HEK293 (cell line): ENCODE results near the gene C8G.
A peak's percentile ranks its signal among the peaks of the same experiment; 100 is the strongest.

Source experiments
- GLIS1 ChIP-seq: fragments of 450-650 bp; formaldehyde crosslinking; IDR thresholded peaks from 2 replicates; pipeline ENCODE4 v1.5.1; 2016; ENCODE audit warnings: missing biosample characterization, missing genetic modification characterization
- HOXA7 ChIP-seq: sonication (generic); formaldehyde crosslinking; IDR thresholded peaks from 2 replicates; pipeline ENCODE4 v1.8.1; 2022; ENCODE audit warnings: missing genetic modification reagents, borderline replicate concordance
- KLF9 ChIP-seq: fragments of 450-650 bp; formaldehyde crosslinking; IDR thresholded peaks from 2 replicates; pipeline ENCODE4 v1.5.1; 2016; ENCODE audit warnings: missing biosample characterization, missing genetic modification characterization, low read depth
- MEIS1 ChIP-seq: sonication (generic); formaldehyde crosslinking; IDR thresholded peaks from 2 replicates; pipeline ENCODE4 v1.8.1; 2022; ENCODE audit warnings: missing genetic modification reagents, mild to moderate bottlenecking, borderline replicate concordance
- PRDM6 ChIP-seq: fragments of 450-650 bp; formaldehyde crosslinking; IDR thresholded peaks from 2 replicates; pipeline ENCODE4 v1.5.1; 2017; ENCODE audit warnings: missing biosample characterization, missing genetic modification characterization
- SP7 ChIP-seq: fragments of 450-650 bp; formaldehyde crosslinking; IDR thresholded peaks from 2 replicates; pipeline ENCODE4 v1.5.1; 2016; ENCODE audit warnings: missing biosample characterization, missing genetic modification characterization
- ZBTB8A ChIP-seq: fragments of 450-650 bp; formaldehyde crosslinking; IDR thresholded peaks from 2 replicates; pipeline ENCODE4 v1.5.1; 2016; ENCODE audit warnings: missing biosample characterization, missing genetic modification characterization
- ZFHX2 ChIP-seq: fragments of 450-650 bp; formaldehyde crosslinking; conservative IDR thresholded peaks from 2 replicates; pipeline ENCODE4 v1.5.1; 2016; ENCODE audit warnings: missing biosample characterization, missing genetic modification characterization
- ZNF48 ChIP-seq: fragments of 450-650 bp; formaldehyde crosslinking; IDR thresholded peaks from 2 replicates; pipeline ENCODE4 v1.5.1; 2016; ENCODE audit warnings: missing biosample characterization, missing genetic modification characterization
- ZNF501 ChIP-seq: fragments of 450-650 bp; formaldehyde crosslinking; IDR thresholded peaks from 2 replicates; pipeline ENCODE4 v1.5.1; 2016; ENCODE audit warnings: missing biosample characterization, missing genetic modification characterization
- ZNF510 ChIP-seq: fragments of 450-650 bp; formaldehyde crosslinking; IDR thresholded peaks from 2 replicates; pipeline ENCODE4 v1.5.1; 2018; ENCODE audit warnings: mild to moderate bottlenecking, missing genetic modification characterization, missing biosample characterization; ENCODE audit not compliant: insufficient replicate concordance
- ZNF513 ChIP-seq: fragments of 450-650 bp; IDR thresholded peaks from 2 replicates; pipeline ENCODE4 v1.5.1; 2018; ENCODE audit warnings: missing biosample characterization, missing genetic modification characterization
- ZNF530 ChIP-seq: fragments of 450-650 bp; formaldehyde crosslinking; IDR thresholded peaks from 2 replicates; pipeline ENCODE4 v1.5.1; 2016; ENCODE audit warnings: low read depth, missing biosample characterization, missing genetic modification characterization
- ZNF544 ChIP-seq: fragments of 450-650 bp; formaldehyde crosslinking; IDR thresholded peaks from 2 replicates; pipeline ENCODE4 v1.5.0; 2017; ENCODE audit warnings: missing biosample characterization, missing genetic modification characterization
- ZNF629 ChIP-seq: fragments of 450-650 bp; formaldehyde crosslinking; IDR thresholded peaks from 2 replicates; pipeline ENCODE4 v1.5.1; 2017; ENCODE audit warnings: missing biosample characterization, missing genetic modification characterization
- ZNF639 ChIP-seq: fragments of 450-650 bp; formaldehyde crosslinking; IDR thresholded peaks from 2 replicates; pipeline ENCODE4 v1.5.1; 2016; ENCODE audit warnings: missing biosample characterization, missing genetic modification characterization
- ZNF660 ChIP-seq: fragments of 450-650 bp; IDR thresholded peaks from 2 replicates; pipeline ENCODE4 v1.5.1; 2018; ENCODE audit warnings: missing biosample characterization, mild to moderate bottlenecking, missing genetic modification characterization
- ZNF692 ChIP-seq: fragments of 450-650 bp; formaldehyde crosslinking; IDR thresholded peaks from 2 replicates; pipeline ENCODE4 v1.5.1; 2016; ENCODE audit warnings: missing biosample characterization, missing genetic modification characterization
- ZNF747 ChIP-seq: fragments of 450-650 bp; formaldehyde crosslinking; IDR thresholded peaks from 2 replicates; pipeline ENCODE4 v1.5.1; 2016; ENCODE audit warnings: missing biosample characterization, missing genetic modification characterization
- TF ChIP-seq, protein P1 (sequence below): fragments of 450-650 bp; formaldehyde crosslinking; optimal IDR thresholded peaks from 2 replicates; pipeline ENCODE3; 2016; ENCODE audit warnings: missing biosample characterization, mild to moderate bottlenecking, missing genetic modification characterization
- TF ChIP-seq, protein P2 (sequence below): fragments of 450-650 bp; formaldehyde crosslinking; IDR thresholded peaks from 2 replicates; pipeline ENCODE4 v1.5.1; 2016; ENCODE audit warnings: missing biosample characterization, missing genetic modification characterization
- TF ChIP-seq, protein P3 (sequence below): fragments of 450-650 bp; formaldehyde crosslinking; IDR thresholded peaks from 2 replicates; pipeline ENCODE4 v1.5.1; 2016; ENCODE audit warnings: missing biosample characterization, missing genetic modification characterization
- TF ChIP-seq, protein P4 (sequence below): fragments of 450-650 bp; formaldehyde crosslinking; IDR thresholded peaks from 2 replicates; pipeline ENCODE4 v1.5.1; 2016; ENCODE audit warnings: missing biosample characterization, missing genetic modification characterization

C8G gene

GRCh38 chr9:136944519-136945332, at the start of gene C8G, which contains the start of gene FBXW5 (continued):
- TF ChIP-seq ZNF530 (tag by site-specific recombination) (no peak), ZNF501 (no peak), SP7 (tag by site-specific recombination) (peak; percentile 60), PRDM6 (tag by site-specific recombination) (no peak), ZNF692 (tag by site-specific recombination) (peak; percentile 48; the same call in 1 of the 2 replicates), ZNF48 (no peak), KLF9 (tag by site-specific recombination) (peak; percentile 93), ZNF639 (tag by site-specific recombination) (peak; percentile 76; the same call in 1 of the 2 replicates), MEIS1 (CRISPR knock-in tag) (no peak), GLIS1 (no peak), ZNF660 (tag by site-specific recombination) (peak; percentile 79; the same call in 1 of the 2 replicates), ZNF513 (tag by site-specific recombination) (0 out of 2 replicates have a peak, but pooled peaks have one; percentile 20), ZNF629 (tag by site-specific recombination) (peak; percentile 50), ZBTB8A (tag by site-specific recombination) (peak; percentile 87), ZNF747 (tag by site-specific recombination) (no peak), ZNF510 (tag by site-specific recombination) (no peak), ZNF544 (no peak), HOXA7 (no peak), ZFHX2 (tag by site-specific recombination) (peak; percentile 91)
- TF ChIP-seq, protein P1, sequence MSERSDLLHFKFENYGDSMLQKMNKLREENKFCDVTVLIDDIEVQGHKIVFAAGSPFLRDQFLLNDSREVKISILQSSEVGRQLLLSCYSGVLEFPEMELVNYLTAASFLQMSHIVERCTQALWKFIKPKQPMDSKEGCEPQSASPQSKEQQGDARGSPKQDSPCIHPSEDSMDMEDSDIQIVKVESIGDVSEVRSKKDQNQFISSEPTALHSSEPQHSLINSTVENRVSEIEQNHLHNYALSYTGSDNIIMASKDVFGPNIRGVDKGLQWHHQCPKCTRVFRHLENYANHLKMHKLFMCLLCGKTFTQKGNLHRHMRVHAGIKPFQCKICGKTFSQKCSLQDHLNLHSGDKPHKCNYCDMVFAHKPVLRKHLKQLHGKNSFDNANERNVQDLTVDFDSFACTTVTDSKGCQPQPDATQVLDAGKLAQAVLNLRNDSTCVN: peak; percentile 56
- TF ChIP-seq, protein P2, sequence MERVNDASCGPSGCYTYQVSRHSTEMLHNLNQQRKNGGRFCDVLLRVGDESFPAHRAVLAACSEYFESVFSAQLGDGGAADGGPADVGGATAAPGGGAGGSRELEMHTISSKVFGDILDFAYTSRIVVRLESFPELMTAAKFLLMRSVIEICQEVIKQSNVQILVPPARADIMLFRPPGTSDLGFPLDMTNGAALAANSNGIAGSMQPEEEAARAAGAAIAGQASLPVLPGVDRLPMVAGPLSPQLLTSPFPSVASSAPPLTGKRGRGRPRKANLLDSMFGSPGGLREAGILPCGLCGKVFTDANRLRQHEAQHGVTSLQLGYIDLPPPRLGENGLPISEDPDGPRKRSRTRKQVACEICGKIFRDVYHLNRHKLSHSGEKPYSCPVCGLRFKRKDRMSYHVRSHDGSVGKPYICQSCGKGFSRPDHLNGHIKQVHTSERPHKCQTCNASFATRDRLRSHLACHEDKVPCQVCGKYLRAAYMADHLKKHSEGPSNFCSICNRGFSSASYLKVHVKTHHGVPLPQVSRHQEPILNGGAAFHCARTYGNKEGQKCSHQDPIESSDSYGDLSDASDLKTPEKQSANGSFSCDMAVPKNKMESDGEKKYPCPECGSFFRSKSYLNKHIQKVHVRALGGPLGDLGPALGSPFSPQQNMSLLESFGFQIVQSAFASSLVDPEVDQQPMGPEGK (tag by site-specific recombination): peak; percentile 46; the same call in 1 of the 2 replicates
- TF ChIP-seq, protein P3, sequence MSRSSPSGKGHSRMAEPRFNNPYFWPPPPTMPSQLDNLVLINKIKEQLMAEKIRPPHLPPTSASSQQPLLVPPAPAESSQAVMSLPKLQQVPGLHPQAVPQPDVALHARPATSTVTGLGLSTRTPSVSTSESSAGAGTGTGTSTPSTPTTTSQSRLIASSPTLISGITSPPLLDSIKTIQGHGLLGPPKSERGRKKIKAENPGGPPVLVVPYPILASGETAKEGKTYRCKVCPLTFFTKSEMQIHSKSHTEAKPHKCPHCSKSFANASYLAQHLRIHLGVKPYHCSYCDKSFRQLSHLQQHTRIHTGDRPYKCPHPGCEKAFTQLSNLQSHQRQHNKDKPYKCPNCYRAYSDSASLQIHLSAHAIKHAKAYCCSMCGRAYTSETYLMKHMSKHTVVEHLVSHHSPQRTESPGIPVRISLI (tag by site-specific recombination): no peak
- TF ChIP-seq, protein P4, sequence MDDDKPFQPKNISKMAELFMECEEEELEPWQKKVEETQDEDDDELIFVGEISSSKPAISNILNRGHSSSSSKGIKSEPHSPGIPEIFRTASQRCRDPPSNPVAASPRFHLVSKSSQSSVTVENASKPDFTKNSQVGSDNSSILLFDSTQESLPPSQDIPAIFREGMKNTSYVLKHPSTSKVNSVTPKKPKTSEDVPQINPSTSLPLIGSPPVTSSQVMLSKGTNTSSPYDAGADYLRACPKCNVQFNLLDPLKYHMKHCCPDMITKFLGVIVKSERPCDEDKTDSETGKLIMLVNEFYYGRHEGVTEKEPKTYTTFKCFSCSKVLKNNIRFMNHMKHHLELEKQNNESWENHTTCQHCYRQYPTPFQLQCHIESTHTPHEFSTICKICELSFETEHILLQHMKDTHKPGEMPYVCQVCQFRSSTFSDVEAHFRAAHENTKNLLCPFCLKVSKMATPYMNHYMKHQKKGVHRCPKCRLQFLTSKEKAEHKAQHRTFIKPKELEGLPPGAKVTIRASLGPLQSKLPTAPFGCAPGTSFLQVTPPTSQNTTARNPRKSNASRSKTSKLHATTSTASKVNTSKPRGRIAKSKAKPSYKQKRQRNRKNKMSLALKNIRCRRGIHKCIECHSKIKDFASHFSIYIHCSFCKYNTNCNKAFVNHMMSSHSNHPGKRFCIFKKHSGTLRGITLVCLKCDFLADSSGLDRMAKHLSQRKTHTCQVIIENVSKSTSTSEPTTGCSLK (tag by site-specific recombination): no peak
